IMR-90 (cell line): ENCODE measurements around the gene SYTL1. TPM values are rescaled to one million over a fixed set of nuclear protein-coding genes. Genes with fewer than 3 reads are reported as not detected.

ENCODE experiments used
- ATAC-seq: fragments of 200-7000 bp; cut with Tn5 transposase; 2 replicates; pipeline ENCODE4 v1.9.1; 2020; ENCODE audit warnings: low read depth, mild to moderate bottlenecking, moderate library complexity
- BruUV-seq: library from RNA; stranded (reverse); fragments of 400-500 nt; replicated peaks from 2 replicates; lab custom pipeline; 2021; lab: Mats Ljungman, UMichigan
- CTCF ChIA-PET: fragments of 300-600 bp; formaldehyde crosslinking; extraction: SDS; loops from one replicate; lab custom pipeline; 2021; ENCODE audit warnings: antibody characterized with exemption; lab: Yijun Ruan, JAX
- POLR2A ChIA-PET: fragments of 300-600 bp; sonication (Branson Sonifier 250); formaldehyde crosslinking; loops from one replicate; lab custom pipeline; 2022; ENCODE audit warnings: antibody characterized with exemption; ENCODE audit not compliant: unreplicated experiment; lab: Charles Lee
- DNase-seq: peaks from one replicate; pipeline ENCODE4 v3.0.0; 2013
- H2AFZ ChIP-seq: replicated peaks from 2 replicates; pipeline ENCODE3; 2013; ENCODE audit warnings: low read length, mild to moderate bottlenecking; ENCODE audit not compliant: poor library complexity
- H2AK5ac ChIP-seq: 2 replicates; pipeline ENCODE4 v1.6.1; 2013; ENCODE audit warnings: low read depth, low read length, inconsistent platforms
- H2AK9ac ChIP-seq: replicated peaks from 2 replicates; pipeline ENCODE3; 2013; ENCODE audit warnings: mild to moderate bottlenecking, low read depth, low read length, moderate library complexity; ENCODE audit not compliant: poor library complexity
- H2BK120ac ChIP-seq: 2 replicates; pipeline ENCODE4 v1.6.1; 2013; ENCODE audit warnings: low read depth, low read length, inconsistent platforms
- H2BK15ac ChIP-seq: 3 replicates; pipeline ENCODE4 v1.6.1; 2013; ENCODE audit warnings: low read depth, low read length, inconsistent platforms
- H2BK20ac ChIP-seq: 2 replicates; pipeline ENCODE4 v1.6.1; 2013; ENCODE audit warnings: low read depth, mild to moderate bottlenecking, inconsistent platforms, low read length, moderate library complexity
- H2BK5ac ChIP-seq: 2 replicates; pipeline ENCODE4 v1.6.1; 2013; ENCODE audit warnings: mild to moderate bottlenecking, low read depth, low read length, inconsistent platforms; ENCODE audit not compliant: poor library complexity, severe bottlenecking
- H3K14ac ChIP-seq: replicated peaks from 2 replicates; pipeline ENCODE4 v1.6.1; 2013; ENCODE audit warnings: low read depth, low read length, inconsistent platforms
- H3K18ac ChIP-seq: 2 replicates; pipeline ENCODE4 v1.6.1; 2013; ENCODE audit warnings: low read depth, low read length, control low read depth
- H3K23ac ChIP-seq: 2 replicates; pipeline ENCODE4 v1.6.1; 2013; ENCODE audit warnings: low read depth, low read length, inconsistent platforms
- H3K27ac ChIP-seq: 2 replicates; pipeline ENCODE4 v1.5.1; 2013; ENCODE audit warnings: mild to moderate bottlenecking, control low read depth, low read length; ENCODE audit not compliant: insufficient read depth
- H3K27me3 ChIP-seq: 2 replicates; pipeline ENCODE4 v1.6.1; 2013; ENCODE audit warnings: low read length; ENCODE audit not compliant: control insufficient read depth, insufficient read depth
- H3K36me3 ChIP-seq: 2 replicates; pipeline ENCODE4 v1.6.1; 2013; ENCODE audit warnings: low read length, mixed read lengths; ENCODE audit not compliant: control insufficient read depth, insufficient read depth
- H3K4ac ChIP-seq: 2 replicates; pipeline ENCODE4 v1.6.1; 2013; ENCODE audit warnings: low read depth, low read length, inconsistent platforms
- H3K4me1 ChIP-seq: 2 replicates; pipeline ENCODE4 v1.6.1; 2013; ENCODE audit warnings: low read length, mixed read lengths; ENCODE audit not compliant: control insufficient read depth, insufficient read depth
- H3K4me2 ChIP-seq: 2 replicates; pipeline ENCODE4 v1.6.1; 2013; ENCODE audit warnings: low read depth, mild to moderate bottlenecking, control low read depth, low read length, moderate library complexity
- H3K4me3 ChIP-seq: 2 replicates; pipeline ENCODE4 v1.5.1; 2013; ENCODE audit warnings: low read depth, mild to moderate bottlenecking, control low read depth, low read length, moderate library complexity; ENCODE audit not compliant: insufficient read depth
- H3K56ac ChIP-seq: 2 replicates; pipeline ENCODE4 v1.6.1; 2013; ENCODE audit warnings: low read length, inconsistent platforms; ENCODE audit not compliant: insufficient read depth; ENCODE audit errors: extremely low read depth
- H3K79me1 ChIP-seq, 2 experiments: 2 replicates each; pipeline ENCODE4 v1.6.1; 2013; ENCODE audit warnings: low read length in 2 of 2, inconsistent platforms in 1 of 2, low read depth in 1 of 2
- H3K9ac ChIP-seq: 2 replicates; pipeline ENCODE4 v1.6.1; 2013; ENCODE audit warnings: low read depth, low read length, control low read depth
- H3K9me1 ChIP-seq: 2 replicates; pipeline ENCODE4 v1.6.1; 2013; ENCODE audit warnings: low read length, inconsistent platforms; ENCODE audit not compliant: insufficient read depth
- H3K9me3 ChIP-seq: 2 replicates; pipeline ENCODE4 v1.6.1; 2013; ENCODE audit warnings: low read length; ENCODE audit not compliant: control insufficient read depth, insufficient read depth
- H4K20me1 ChIP-seq: 2 replicates; pipeline ENCODE4 v1.6.1; 2013; ENCODE audit warnings: low read length, inconsistent platforms; ENCODE audit not compliant: insufficient read depth
- H4K5ac ChIP-seq: 2 replicates; pipeline ENCODE4 v1.6.1; 2013; ENCODE audit warnings: mild to moderate bottlenecking, low read depth, low read length, control low read depth
- H4K8ac ChIP-seq, 2 experiments: 2 replicates each; pipeline ENCODE4 v1.6.1; 2013; ENCODE audit warnings: low read depth in 2 of 2, low read length in 2 of 2, control low read depth in 1 of 2, inconsistent platforms in 1 of 2
- H4K91ac ChIP-seq: 2 replicates; pipeline ENCODE4 v1.6.1; 2013; ENCODE audit warnings: low read depth, low read length, inconsistent platforms; ENCODE audit not compliant: insufficient read depth
- BHLHE40 ChIP-seq: fragments of 150-350 bp; IDR thresholded peaks from 2 replicates; pipeline ENCODE4 v1.6.1; 2016; ENCODE audit warnings: mild to moderate bottlenecking, low read depth, low read length
- CEBPB ChIP-seq: IDR thresholded peaks from 2 replicates; pipeline ENCODE4 v1.6.1; 2012; ENCODE audit warnings: low read depth, low read length, improper control_type of control experiment
- FOS ChIP-seq: fragments of 150-350 bp; IDR thresholded peaks from 2 replicates; pipeline ENCODE4 v1.6.1; 2016; ENCODE audit warnings: low read depth, low read length
- MXI1 ChIP-seq: IDR thresholded peaks from 2 replicates; pipeline ENCODE4 v1.6.1; 2012; ENCODE audit warnings: low read depth, mild to moderate bottlenecking, low read length, moderate library complexity, borderline replicate concordance
- NFE2L2 ChIP-seq: fragments of 150-350 bp; IDR thresholded peaks from 2 replicates; pipeline ENCODE4 v1.6.1; 2016; ENCODE audit warnings: low read depth, mild to moderate bottlenecking, low read length
- RAD21 ChIP-seq: IDR thresholded peaks from 2 replicates; pipeline ENCODE4 v1.6.1; 2012; ENCODE audit warnings: low read length, improper control_type of control experiment
- RCOR1 ChIP-seq: IDR thresholded peaks from 2 replicates; pipeline ENCODE4 v1.6.1; 2012; ENCODE audit warnings: mild to moderate bottlenecking, low read length, improper control_type of control experiment; ENCODE audit not compliant: insufficient replicate concordance
- RFX5 ChIP-seq: IDR thresholded peaks from 2 replicates; pipeline ENCODE4 v1.8.0; 2012; ENCODE audit warnings: low read depth, mild to moderate bottlenecking, low read length, moderate library complexity
- SMC3 ChIP-seq: fragments of 150-350 bp; IDR thresholded peaks from 2 replicates; pipeline ENCODE4 v1.6.1; 2016; ENCODE audit warnings: low read depth, mild to moderate bottlenecking, antibody characterized with exemption, low read length, moderate library complexity
- USF2 ChIP-seq: fragments of 150-350 bp; IDR thresholded peaks from 2 replicates; pipeline ENCODE4 v1.6.1; 2017; ENCODE audit warnings: mild to moderate bottlenecking, antibody characterized with exemption, low read length, low read depth
- WGBS, 2 experiments: methylation state at CpG; one replicate each; pipeline versions ENCODE4 v1.1.5 to v1.1.7; 2013; ENCODE audit warnings: missing lambda C conversion rate in 2 of 2; ENCODE audit not compliant: insufficient read length in 1 of 2; ENCODE audit errors: extremely low coverage in 2 of 2; 5-methylcytosine and 5-hydroxymethylcytosine counted together
- dilution Hi-C: fragments of 300-500 bp; cut with HindIII; formaldehyde crosslinking; loops from one replicate; pipeline ENCODE4 v1.14.3; 2018; ENCODE audit warnings: low sequenced_read_pairs; ENCODE audit not compliant: unreplicated experiment
- in situ Hi-C: fragments of 300-500 bp; cut with MboI; formaldehyde crosslinking; loops from 3 replicates; pipeline ENCODE4 v1.14.3; 2019; ENCODE audit warnings: low sequenced_read_pairs, inconsistent platforms, mixed read lengths
- intact Hi-C: fragments of 100-400 bp; cut with micrococcal nuclease; formaldehyde crosslinking; loops from 2 replicates; pipeline ENCODE4 v1.10.0; 2022
- polyA plus RNA-seq, 3 experiments: library from polyadenylated mRNA; depleted of rRNA; stranded (reverse); fragments of >200 nt; gene quantifications; 2 replicates each; pipeline ENCODE4 v1.2.3, GENCODE V29; 2012; ENCODE audit warnings: low replicate concordance in 1 of 3
- total RNA-seq: library from RNA; depleted of rRNA; stranded (reverse); fragments of >200 nt; gene quantifications from 2 replicates; pipeline ENCODE4 v1.2.3, GENCODE V29; 2012
- TF ChIP-seq, protein P1 (sequence below): conservative IDR thresholded peaks from 2 replicates; pipeline ENCODE4 v1.5.1; 2012; ENCODE audit warnings: mild to moderate bottlenecking, low read depth, low read length, improper control_type of control experiment

SYTL1 gene
- total and polyA plus RNA-seq, 2 of the 4 experiments (the other 2 are of a cell fraction): 0.18 to 1.0 TPM

DNA sequence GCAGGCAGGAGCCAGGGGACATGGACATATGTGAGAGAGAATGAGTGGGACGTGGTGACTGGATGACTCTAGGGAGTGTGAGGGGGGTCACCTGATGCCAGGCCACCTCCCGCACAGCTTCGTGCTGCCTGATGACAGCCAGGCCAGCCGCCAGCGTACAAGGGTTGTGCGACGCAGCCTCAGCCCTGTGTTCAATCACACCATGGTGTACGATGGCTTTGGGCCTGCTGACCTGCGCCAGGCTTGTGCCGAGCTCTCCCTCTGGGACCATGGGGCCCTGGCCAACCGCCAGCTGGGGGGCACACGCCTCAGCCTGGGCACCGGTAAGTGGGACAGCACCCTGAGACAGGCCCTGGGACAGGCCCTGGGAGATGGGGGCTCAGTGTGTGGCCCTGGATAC lies 11.3 kb downstream of the SYTL1 start:
- H2BK15ac ChIP-seq: no peak overlapping the region
- no peak overlapping the region for H4K8ac ChIP-seq
- no peak overlapping the region for H2BK120ac ChIP-seq
- H4K20me1 ChIP-seq: no peaks in the 10 kb centered on the region
- no peaks in the 10 kb centered on the region; the same call in 1 of the 2 replicates for H3K27me3 ChIP-seq
- no peak overlapping the region for H3K56ac ChIP-seq
- H3K9me1 ChIP-seq: no peaks in the 10 kb centered on the region; the same call in 1 of the 2 replicates
- CTCF ChIA-PET: interaction anchor here (0.6 kb wide), 1 partner anchor 8 kb away, joined by 3 read pairs; no protein-coding TSS in a partner anchor
- no peaks in the 10 kb centered on the region for H3K9me3 ChIP-seq
- BruUV-seq: no TSS peak
- no peak overlapping the region for H2AFZ ChIP-seq
- intact Hi-C loops (no loop called here), dilution Hi-C loops (no loop called here), in situ Hi-C loops (no loop called here)
- H3K36me3 ChIP-seq: peaks cover 14% of the 10 kb centered on the region
- WGBS, 2 experiments: 92% methylated on average over 5 of the region's 13 CpGs; no CpG with 5 or more reads in 1 of the 2 experiments
- H3K4me1 ChIP-seq: peaks cover 5% of the 10 kb centered on the region; the same call in 1 of the 2 replicates
- no peak overlapping the region for H3K23ac ChIP-seq
- no peak overlapping the region for H2AK9ac ChIP-seq
- no peak overlapping the region for H4K91ac ChIP-seq
- no peak for DNase-seq
- no peak for ATAC-seq
- no peak overlapping the region for H3K4ac ChIP-seq
- H2BK5ac ChIP-seq: no peak overlapping the region
- no peak for TF ChIP-seq CEBPB
- TF ChIP-seq RAD21: no peak
- no peak for TF ChIP-seq RCOR1
- TF ChIP-seq, protein P1, sequence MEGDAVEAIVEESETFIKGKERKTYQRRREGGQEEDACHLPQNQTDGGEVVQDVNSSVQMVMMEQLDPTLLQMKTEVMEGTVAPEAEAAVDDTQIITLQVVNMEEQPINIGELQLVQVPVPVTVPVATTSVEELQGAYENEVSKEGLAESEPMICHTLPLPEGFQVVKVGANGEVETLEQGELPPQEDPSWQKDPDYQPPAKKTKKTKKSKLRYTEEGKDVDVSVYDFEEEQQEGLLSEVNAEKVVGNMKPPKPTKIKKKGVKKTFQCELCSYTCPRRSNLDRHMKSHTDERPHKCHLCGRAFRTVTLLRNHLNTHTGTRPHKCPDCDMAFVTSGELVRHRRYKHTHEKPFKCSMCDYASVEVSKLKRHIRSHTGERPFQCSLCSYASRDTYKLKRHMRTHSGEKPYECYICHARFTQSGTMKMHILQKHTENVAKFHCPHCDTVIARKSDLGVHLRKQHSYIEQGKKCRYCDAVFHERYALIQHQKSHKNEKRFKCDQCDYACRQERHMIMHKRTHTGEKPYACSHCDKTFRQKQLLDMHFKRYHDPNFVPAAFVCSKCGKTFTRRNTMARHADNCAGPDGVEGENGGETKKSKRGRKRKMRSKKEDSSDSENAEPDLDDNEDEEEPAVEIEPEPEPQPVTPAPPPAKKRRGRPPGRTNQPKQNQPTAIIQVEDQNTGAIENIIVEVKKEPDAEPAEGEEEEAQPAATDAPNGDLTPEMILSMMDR: no peak
- no peak for TF ChIP-seq RFX5
- no peak for TF ChIP-seq MXI1
- no peak for TF ChIP-seq NFE2L2
- no peak for TF ChIP-seq SMC3
- TF ChIP-seq BHLHE40: no peak
- no peak for TF ChIP-seq USF2
- no peak for TF ChIP-seq FOS
- H3K4me3 ChIP-seq: no peak overlapping the region
- H3K4me2 ChIP-seq: no peak overlapping the region
- H3K9ac ChIP-seq: no peak overlapping the region
- no peak overlapping the region for H3K14ac ChIP-seq
- POLR2A ChIA-PET: no interaction called here
- H3K79me1 ChIP-seq: no peaks in the 10 kb centered on the region
- H3K18ac ChIP-seq: no peak overlapping the region
- no peak overlapping the region for H3K27ac ChIP-seq
- no peak overlapping the region for H4K5ac ChIP-seq
- H2BK20ac ChIP-seq: no peak overlapping the region
- no peak overlapping the region for H2AK5ac ChIP-seq
